Measurements from ENCODE around the gene ENTPD2.

ENTPD2 gene
- total RNA-seq: 0 to 0.04 reads per million in 2 donors

- DNase-seq: peak; percentile 36
Measured at GRCh38 chr9:137053944-137054931, at the start of gene ENTPD2. ENTPD2 (minus strand) TSS chr9:137054061; CDS start chr9:137053997, 64 bp downstream.

GRCh38 chr9:137103206-137103999, 49.5 kb upstream of the ENTPD2 start:
- no peak for DNase-seq

GRCh38 chr9:137099231-137099630, 45.4 kb upstream of the ENTPD2 start:
- DNase-seq: no peak

- no peak for DNase-seq
Measured at GRCh38 chr9:137097761-137098462, 44.1 kb upstream of the ENTPD2 start.

GRCh38 chr9:137096785-137097546, 43.1 kb upstream of the ENTPD2 start:
- no peak for DNase-seq

GRCh38 chr9:137095664-137096517, 42.0 kb upstream of the ENTPD2 start:
- peak; percentile 50 for DNase-seq

GRCh38 chr9:137089232-137089947, 35.5 kb upstream of the ENTPD2 start:
- DNase-seq: no peak

GRCh38 chr9:137088121-137088520, 34.3 kb upstream of the ENTPD2 start:
- no peak for DNase-seq

- no peak for DNase-seq
Measured at GRCh38 chr9:137087409-137087925, 33.6 kb upstream of the ENTPD2 start.

- peak; percentile 99 for DNase-seq
Measured at GRCh38 chr9:137086531-137087408, 32.9 kb upstream of the ENTPD2 start, which contains the start of gene MAN1B1. MAN1B1 (plus strand) TSS chr9:137086985; CDS start chr9:137087000, 15 bp downstream.

GRCh38 chr9:137085920-137086530, 32.2 kb upstream of the ENTPD2 start:
- no peak for DNase-seq

- no peak for DNase-seq
Measured at GRCh38 chr9:137084526-137084925, 30.7 kb upstream of the ENTPD2 start.

GRCh38 chr9:137083394-137084004, 29.6 kb upstream of the ENTPD2 start:
- DNase-seq: no peak

GRCh38 chr9:137082925-137083290, 29.0 kb upstream of the ENTPD2 start:
- DNase-seq: no peak

GRCh38 chr9:137082222-137082924, 28.5 kb upstream of the ENTPD2 start:
- no peak for DNase-seq

- no peak for DNase-seq
Measured at GRCh38 chr9:137080260-137081122, 26.6 kb upstream of the ENTPD2 start.

Data from activated gamma-delta T cell (primary cell).